ENCODE data around the gene CERCAM.

The CERCAM gene, protein sequence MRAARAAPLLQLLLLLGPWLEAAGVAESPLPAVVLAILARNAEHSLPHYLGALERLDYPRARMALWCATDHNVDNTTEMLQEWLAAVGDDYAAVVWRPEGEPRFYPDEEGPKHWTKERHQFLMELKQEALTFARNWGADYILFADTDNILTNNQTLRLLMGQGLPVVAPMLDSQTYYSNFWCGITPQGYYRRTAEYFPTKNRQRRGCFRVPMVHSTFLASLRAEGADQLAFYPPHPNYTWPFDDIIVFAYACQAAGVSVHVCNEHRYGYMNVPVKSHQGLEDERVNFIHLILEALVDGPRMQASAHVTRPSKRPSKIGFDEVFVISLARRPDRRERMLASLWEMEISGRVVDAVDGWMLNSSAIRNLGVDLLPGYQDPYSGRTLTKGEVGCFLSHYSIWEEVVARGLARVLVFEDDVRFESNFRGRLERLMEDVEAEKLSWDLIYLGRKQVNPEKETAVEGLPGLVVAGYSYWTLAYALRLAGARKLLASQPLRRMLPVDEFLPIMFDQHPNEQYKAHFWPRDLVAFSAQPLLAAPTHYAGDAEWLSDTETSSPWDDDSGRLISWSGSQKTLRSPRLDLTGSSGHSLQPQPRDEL

DNA sequence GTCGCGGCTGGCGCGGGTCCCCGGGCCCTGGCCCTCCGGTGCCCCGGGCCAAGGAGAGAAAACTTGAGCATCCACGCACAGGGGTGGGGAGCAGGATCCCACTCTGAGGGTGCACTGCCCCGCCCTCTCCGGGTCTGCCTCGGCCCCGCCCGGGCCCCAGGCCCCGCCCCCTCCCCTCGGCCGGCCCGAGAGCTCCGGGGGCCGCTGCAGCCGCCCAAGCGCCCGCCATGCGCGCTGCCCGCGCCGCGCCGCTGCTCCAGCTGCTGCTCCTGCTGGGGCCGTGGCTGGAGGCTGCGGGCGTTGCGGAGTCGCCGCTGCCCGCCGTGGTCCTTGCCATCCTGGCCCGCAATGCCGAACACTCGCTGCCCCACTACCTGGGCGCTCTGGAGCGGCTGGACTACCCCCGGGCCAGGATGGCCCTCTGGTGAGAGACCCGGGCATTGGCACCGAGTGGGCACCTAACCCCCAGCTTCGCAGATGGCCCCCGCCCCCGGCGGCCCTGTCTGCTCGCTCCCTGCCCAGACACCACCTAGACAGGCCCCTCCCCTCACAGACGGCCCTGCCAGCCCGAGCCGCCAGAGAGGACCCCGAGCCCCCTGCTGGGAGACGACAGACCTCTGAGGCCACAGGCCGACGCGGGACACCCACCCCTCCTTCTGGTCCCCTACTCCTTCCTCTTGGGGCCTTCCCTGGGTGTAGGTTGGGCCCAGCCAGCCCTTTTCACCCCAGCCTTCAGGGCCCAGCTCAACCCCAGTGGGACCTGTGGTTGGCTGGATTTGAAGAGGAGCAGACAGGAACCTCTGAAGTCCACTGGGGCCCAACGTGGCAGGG lies at the start of gene CERCAM:
CERCAM (plus strand) TSS at position 207 of the 831 bp plus-strand sequence; CDS start at position 228, 21 bp downstream.
- no peak for DNase-seq (ENCODE audit: low read depth in 3 of 3, low spot score in 1 of 3)

DNA sequence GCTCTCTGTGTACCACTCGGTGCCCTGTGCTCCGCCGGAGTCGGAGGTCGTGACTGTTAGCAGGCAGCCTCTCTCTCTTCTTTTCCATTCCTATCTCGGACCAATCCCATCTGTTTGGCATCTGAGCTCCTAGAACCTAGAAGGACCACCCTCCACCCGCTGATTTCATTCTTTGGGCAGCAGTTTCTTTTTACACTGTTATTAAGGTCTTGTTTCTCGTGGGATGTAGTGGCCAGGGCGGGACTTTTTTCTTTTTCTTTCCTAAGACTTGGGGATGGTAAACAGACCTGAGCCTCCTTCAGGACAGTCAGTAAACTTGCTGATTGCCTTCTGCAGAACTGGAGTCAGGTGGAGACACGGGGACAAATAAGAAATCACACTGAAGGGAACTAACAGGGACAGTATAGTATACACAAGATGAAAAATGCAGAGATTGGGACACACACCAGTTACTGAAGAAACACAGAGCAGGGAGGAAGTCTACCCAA lies 49.0 kb upstream of the CERCAM start:
- no peak for DNase-seq (ENCODE audit: low read depth in 3 of 3, low spot score in 1 of 3)

DNA sequence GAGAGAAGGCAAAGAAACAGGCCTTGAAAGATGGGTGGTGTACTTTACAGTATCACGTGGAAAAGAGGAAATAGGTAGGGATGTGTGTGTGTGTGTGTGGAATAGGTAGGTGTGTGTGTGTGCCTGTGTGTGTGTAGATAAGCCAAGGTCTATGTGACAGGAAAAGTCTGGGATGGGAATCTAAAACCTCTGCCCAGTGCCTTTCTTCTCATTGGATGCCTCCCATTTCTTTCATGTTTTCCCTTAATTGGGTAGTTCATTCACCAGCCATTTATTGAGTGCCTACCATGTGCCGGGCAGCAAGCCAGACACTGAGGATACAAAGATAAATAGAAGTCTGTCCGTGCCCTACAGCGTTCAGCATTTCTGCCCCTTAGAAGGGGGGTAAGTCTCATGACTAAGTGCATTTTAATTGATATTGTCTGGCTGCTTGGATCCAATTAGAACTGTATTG lies 48.4 kb upstream of the CERCAM start:
- DNase-seq (ENCODE audit: low read depth in 3 of 3, low spot score in 1 of 3) = no peak

DNA sequence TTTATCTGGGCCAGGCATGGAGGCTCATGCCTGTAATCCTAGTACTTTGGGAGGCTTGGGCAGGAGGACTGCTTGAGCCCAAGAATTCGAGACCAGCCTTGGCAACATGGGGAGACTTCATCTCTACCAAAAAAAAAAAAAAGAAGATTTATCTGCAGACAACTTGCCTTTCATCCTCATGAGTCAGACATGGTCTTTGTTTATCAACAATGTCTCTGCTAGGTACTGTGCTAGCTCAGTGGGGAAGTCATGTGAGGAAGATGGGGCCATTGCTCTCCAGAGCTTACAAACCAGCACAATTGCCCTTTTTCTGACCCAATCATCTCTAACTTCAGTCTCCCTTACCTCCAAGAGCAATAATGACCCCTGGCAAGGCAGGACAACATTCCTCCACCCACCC lies 47.9 kb upstream of the CERCAM start:
- DNase-seq (ENCODE audit: low read depth in 3 of 3, low spot score in 1 of 3) = no peak

DNA sequence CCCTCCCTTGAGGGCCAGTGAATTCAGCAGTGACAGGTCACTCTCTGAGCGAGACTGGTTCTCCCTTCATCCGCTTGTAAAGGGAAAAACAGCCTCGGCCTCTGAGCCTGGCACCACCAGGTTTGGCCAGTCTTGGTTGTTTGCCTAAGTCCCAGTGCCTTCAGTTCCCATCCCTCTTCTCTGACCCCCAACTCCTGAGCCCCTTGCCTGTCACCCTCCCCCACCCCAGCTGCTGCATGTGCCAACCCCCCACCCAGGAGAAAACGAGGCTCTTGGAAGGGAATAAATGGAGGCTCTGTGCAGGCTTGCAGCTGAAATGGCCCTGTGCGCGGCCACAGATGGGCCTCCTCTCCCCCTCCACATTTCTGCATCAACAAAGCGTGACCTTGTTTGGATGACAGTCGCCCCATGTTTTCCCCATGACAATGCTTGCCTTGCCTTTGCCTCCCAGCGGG lies 46.4 kb upstream of the CERCAM start:
- DNase-seq (ENCODE audit: low read depth in 3 of 3, low spot score in 1 of 3) = no peak

DNA sequence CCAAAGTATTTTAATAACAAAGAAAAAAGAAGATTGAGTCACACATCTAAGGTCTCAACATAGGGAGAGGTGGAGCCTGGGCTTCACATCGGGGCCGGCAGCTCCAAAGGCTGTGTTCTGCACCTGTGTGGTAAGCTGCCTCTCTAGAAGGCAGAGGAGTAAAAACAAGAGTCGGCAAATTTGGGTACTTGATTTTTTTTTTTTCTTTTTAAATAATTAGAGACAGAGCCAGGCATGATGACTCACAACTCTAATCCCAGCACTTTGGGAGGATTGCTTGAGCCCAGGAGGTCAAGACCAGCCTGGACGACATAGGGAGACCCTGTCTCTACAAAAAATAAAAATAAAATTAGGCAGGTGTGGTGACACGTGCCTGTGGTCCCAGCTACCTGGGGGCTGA lies 44.8 kb upstream of the CERCAM start:
- no peak for DNase-seq (ENCODE audit: low read depth in 3 of 3, low spot score in 1 of 3)

DNA sequence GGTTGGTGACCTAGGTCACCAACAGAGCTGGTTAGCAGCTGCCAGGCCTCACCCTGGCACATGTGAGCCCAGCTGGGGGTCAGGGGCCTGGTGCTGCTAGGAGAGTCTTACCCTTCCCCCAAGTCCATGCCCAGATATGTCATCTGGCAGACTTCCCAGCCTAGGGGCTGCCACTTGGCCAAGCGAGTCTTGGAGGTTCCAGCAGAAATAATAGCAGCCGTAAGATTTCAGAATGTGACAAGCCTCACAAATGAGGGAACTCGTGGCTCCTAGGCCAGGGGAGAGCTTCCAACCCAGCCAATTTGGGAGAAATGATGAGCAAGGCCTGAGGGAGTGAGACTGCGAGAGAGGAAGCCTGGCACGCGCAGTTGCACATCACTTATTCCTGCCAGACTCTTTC lies 38.4 kb upstream of the CERCAM start:
- no peak for DNase-seq (ENCODE audit: low read depth in 3 of 3, low spot score in 1 of 3)

DNA sequence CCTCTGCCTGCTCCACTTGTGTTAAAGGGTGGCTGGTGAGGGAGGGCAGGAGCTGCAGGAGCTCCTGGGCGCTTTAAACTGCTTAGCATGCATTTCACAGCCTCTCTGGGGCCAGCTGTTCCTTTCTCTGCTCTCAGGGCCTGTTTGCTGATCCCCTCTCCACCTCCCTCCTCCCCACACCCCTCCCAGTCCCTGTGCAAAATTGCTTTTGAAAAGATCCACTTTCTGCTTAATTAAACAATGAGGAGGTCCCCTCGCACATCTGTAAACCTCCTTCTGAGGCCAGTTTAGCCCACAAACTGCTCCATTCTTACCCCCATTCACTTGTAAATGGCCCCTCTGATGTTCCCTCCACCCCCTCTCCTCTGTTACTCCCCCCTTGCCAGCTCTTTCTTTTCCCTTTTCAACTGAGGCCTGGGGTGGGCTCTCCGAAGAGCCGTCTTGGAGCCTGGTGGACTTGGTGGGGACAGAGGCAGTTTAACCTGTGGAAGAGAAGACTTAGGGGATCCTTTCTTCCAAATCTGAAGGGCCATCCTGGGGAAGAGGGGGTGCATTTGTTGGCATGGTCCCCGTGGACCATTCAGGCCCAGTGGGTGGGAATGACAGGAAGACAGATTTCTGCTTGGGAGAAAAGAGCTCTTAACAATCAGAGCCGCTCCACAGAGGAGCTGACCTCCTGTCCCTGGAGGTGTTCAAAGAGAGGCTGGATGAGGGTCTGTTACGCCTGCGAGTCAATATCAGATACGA lies 37.5 kb upstream of the CERCAM start:
- no peak for DNase-seq (ENCODE audit: low read depth in 3 of 3, low spot score in 1 of 3)

DNA sequence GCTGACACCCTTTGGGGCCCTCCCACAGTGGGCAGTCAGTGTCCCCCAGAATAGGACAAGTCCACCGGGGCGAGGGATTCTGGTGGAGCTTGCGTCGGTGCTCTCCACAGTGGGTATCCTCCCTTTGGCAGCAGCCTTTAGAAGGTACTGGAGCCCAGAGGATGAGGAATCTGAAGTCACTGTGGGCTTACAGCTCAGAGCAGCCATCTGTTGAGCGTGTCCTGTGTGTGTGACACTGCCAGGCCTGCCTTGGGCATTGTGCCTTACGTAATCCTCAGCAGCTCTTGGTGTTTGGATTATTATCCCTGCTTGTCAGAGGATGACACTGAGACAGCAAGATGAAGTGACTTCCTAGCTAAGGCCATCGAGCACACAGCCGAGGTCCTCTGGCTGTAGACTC lies 36.9 kb upstream of the CERCAM start:
- no peak for DNase-seq (ENCODE audit: low read depth in 3 of 3, low spot score in 1 of 3)

DNA sequence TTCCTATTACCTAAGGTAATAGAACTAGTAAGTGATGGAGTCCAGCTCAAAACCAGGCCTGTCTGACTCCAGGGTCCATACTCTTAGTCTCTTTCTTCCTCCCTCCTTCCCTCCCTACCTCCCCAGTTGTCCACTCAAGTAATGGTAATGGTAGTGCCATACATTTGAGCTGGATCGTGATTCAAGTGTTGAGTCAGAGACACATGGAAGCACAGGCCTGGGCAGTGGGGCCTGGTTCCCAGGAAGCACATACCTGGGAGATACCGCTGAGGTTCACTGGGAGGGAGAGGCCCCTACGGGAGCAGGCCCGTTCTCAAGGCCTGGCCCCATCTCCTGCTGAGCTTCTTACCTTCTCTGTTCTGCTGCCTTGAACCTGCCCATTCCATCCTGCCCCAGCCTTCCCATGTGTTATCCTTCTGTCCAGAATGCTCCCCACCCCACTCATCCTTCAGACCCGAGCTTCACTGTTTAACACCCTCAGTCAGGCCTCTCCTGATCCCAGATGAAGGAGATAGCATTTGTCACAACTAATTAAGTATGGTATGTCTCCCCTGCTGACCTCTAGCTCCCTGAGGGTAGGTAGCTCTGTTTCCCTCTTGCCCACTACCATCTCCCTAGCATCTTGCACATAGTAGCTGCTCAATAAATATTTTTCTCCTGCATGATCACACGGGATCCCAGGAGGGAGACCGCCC lies 35.7 kb upstream of the CERCAM start:
- no peak for DNase-seq (ENCODE audit: low read depth in 3 of 3, low spot score in 1 of 3)

DNA sequence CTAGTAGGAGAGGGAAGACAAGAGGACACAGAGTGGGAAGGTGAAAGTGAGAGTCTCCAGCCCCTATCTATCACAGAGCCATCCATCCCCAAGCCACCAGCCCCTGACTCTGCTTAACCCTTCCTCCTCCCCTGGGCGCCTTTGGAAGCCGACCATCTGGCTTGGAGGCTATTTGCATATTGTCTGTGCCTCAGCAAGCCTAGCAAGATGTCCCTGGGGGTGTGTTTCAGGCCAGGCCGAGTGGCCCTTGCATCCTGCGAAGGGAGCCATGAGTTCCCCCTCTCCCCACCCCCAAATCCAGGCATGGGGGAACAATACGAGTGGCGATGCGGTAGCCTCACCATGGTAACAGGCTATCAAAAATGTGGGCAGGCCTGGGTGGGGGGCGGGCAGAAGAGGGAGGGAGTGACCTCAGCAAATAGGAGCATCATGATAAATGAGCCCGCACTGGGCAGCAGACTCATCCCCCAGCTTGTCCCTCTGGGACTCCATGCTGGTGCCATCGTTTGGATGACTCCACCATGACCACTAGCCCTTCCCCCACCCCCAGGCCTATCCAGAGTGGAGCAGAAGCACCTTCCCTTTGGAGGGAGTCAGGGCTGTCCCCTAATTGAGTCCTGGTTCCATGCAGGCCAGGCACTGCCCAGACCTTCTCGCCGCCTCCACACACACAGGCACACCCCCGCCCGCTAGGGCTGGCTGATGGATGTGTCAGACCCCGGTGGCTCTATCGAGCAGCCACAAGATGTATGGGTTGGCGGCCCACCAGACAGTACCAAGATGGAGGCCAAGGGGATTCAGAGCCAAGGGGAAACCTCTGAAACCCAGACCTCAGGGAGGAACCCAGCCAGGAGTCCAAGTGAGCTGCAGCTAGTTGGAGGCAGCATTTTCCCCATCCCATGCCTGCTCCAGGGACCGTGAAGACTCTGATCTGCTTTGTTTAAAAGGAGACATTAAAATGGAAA lies 34.9 kb upstream of the CERCAM start:
- no peak for DNase-seq (ENCODE audit: low read depth in 3 of 3, low spot score in 1 of 3)

DNA sequence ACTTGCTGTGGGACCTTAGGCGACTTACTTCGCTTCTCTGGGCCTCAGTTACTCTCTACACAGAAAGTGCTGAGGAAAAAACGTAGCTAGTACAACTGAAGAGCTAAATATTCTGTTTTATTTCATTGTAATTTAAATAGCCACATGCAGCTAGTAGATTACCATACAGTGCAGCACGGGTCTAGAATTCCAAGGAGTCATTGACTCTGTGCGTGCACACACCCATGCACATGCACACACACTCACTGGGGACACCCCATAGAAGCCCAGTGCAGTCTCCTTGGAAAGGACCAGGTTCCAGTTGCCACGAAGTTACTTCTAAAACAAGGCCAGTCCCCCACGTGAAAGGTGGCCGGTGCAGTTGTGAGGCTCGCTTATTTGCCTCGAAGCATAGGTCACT lies 32.5 kb upstream of the CERCAM start:
- no peak for DNase-seq (ENCODE audit: low read depth in 3 of 3, low spot score in 1 of 3)

DNA sequence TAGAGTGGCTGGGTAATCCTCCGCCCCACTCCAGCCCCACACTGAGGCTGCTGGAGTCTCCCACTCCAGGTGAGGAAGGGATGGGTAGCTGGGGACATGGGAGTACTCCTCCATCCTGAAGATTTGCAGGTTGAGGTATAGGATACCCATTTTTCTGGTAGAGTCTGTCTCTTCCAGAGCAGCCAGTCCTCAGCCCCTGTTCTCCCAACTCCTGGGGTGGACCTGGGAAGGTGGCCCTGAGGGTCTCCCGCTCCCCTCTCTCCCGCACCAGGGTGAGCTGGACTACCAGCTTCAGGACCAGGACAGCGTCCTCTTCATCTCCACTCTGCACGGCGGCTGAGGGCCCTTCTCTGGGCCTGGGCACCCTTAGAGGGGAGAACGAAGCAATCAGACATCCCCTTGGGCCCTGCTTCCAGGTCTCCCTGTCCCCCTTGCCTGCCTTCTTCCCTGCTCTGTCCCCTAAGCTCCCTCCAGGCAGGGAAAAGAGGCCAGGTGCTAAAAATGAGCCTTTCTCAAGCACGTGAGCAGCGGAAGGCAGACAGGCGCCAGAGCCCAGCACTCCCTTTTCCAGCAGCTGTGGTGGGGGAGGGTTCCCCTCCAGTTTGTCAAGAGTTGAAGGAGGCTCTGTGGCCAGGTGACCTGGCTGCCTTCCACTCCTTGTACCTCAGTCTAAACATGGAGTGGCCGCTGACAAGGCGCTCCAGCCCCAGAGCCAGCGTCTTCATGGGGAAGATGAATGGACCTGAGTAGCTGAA lies 31.1 kb upstream of the CERCAM start:
- no peak for DNase-seq (ENCODE audit: low read depth in 3 of 3, low spot score in 1 of 3)

DNA sequence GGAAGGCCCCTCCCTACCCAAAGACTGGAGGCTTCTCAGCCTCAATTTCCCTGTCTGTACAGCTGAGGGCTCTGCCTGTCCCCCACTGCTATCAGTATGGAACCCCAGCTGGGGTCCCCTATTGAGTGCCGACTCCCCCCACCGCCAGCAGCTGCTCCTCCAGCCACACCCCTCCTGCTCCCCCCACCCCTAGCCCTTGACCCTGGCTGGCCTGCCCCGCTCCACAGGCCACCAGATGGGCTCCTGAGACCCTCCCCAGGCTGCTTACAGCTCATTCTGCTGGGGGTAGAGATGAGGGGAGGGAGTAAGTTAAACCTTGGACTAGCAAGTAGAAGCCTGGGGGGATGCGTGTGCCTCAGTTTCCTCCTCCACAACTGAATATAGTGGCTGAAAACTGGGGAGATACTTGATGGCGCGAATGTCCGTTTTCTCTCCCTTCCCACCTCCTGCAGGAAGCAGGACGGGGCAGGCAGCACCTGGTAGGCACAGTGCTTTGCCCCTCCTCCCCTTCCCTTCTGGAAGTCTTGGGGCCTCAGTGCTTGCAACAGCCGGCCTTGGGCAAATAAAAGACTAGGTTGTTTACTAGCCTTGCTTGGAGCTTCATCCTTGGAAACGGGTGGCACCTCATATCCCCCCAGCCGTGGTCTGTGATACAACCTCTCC lies 30.4 kb upstream of the CERCAM start:
- DNase-seq (ENCODE audit: low read depth in 3 of 3, low spot score in 1 of 3) = no peak

DNA sequence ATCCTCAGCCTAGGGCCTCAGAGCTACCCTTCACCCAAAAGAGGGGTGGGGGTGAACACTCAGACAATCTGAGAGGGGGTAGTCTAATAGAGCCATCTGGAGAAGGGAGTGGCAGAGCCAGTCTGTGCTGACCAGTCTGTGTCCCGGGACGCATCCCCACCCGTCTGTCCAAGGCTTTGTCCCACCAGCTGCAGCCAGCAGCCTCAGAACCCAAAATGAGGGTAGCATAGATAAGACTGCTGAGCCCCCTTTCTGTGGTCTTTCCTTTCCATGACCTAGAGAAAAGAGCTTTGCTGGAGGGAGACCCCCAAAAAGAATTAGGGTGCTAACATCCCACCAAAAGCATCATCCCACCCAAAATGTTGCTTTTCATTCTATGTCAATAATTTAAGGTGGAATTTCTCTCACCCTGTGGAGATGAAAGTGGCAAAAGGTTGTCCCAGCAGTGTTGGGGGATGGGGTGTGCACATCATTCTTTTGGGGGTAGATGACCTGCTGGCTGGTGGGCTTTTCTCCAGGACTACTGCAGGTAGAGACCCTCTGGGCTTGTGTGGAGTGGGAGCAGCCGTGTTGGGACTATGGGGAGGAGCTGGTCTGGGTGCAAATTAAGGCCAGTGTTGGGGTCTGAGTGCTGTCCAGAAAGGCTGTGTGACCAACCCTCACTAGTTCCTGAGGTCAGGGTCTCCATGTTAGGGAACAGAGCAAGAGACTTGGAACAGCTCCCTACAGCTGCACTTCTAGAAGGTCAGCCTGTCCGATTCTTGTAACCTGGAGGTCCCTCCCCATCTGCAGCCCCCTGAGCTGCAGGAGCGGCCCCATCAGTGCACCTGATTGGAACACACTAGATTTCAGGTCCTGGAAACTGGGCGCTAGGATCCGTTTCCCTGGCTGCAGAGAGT lies 29.6 kb upstream of the CERCAM start:
- DNase-seq (ENCODE audit: low read depth in 3 of 3, low spot score in 1 of 3) = no peak

DNA sequence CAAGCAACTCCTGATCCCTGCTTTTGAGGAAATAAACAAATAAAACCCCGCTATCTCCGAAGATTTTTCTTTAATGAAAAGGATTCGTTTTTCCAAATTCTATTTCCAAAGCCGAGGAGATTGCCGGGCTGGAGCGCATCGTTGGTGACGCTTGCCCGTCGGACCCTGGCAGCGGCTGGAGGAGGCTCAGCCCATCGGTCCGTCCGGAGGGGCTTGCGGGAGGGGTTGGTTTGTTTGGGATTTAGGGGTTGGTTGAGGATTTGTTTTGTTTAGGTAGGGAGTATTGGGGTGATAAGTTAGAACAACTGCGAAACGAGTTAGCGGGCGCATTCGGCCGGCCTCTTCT lies 28.7 kb upstream of the CERCAM start:
- no peak for DNase-seq (ENCODE audit: low read depth in 3 of 3, low spot score in 1 of 3)

Data from stimulated activated CD4-positive, alpha-beta T cell treated with anti-CD3 and anti-CD28 coated beads, TNF-alpha, amount 100 ng/mL, for 1 hour (primary cell).